Adipocyte (in vitro differentiated cells): ENCODE data around the gene ANKRD11.
A peak's percentile ranks its signal among the peaks of the same experiment; 100 is the strongest.

ENCODE experiments used
- DNase-seq: peaks from one replicate; pipeline ENCODE4 v3.0.0-alpha.2; 2015; ENCODE audit warnings: low read depth
- H3K27me3 ChIP-seq: replicated peaks from 2 replicates; pipeline ENCODE4 v1.7.0; 2013; ENCODE audit warnings: mild to moderate bottlenecking, low read length, moderate library complexity; ENCODE audit not compliant: control insufficient read depth, insufficient read depth
- H3K36me3 ChIP-seq: 2 replicates; pipeline ENCODE4 v1.7.0; 2013; ENCODE audit warnings: low read length, mild to moderate bottlenecking, moderate library complexity; ENCODE audit not compliant: control insufficient read depth, insufficient read depth, severe bottlenecking
- H3K4me1 ChIP-seq: 2 replicates; pipeline ENCODE4 v1.7.0; 2013; ENCODE audit warnings: mild to moderate bottlenecking, low read length, moderate library complexity; ENCODE audit not compliant: control insufficient read depth, insufficient read depth
- H3K4me3 ChIP-seq: 2 replicates; pipeline ENCODE4 v1.7.0; 2013; ENCODE audit warnings: mild to moderate bottlenecking, low read length, moderate library complexity
- H3K9ac ChIP-seq: 2 replicates; pipeline ENCODE4 v1.7.0; 2013; ENCODE audit warnings: mild to moderate bottlenecking, low read length, moderate library complexity
- H3K9me3 ChIP-seq: 2 replicates; pipeline ENCODE4 v1.7.0; 2013; ENCODE audit warnings: mild to moderate bottlenecking, low read length, moderate library complexity; ENCODE audit not compliant: control insufficient read depth

Gene ANKRD11

GRCh38 chr16:89324056-89325010, 166.0 kb downstream of the ANKRD11 start:
- H3K9me3 ChIP-seq, result no peaks in the 10 kb centered on the region
- no peaks in the 10 kb centered on the region for H3K36me3 ChIP-seq
- no peak for DNase-seq
- H3K27me3 ChIP-seq, result no peaks in the 10 kb centered on the region
- no peak overlapping the region for H3K4me3 ChIP-seq
- no peak overlapping the region for H3K9ac ChIP-seq
- H3K4me1 ChIP-seq, result peaks cover 69% of the 10 kb centered on the region

GRCh38 chr16:89323120-89323960, 167.0 kb downstream of the ANKRD11 start:
- H3K36me3 ChIP-seq, result no peaks in the 10 kb centered on the region
- H3K4me1 ChIP-seq, result peaks cover 77% of the 10 kb centered on the region
- no peaks in the 10 kb centered on the region for H3K9me3 ChIP-seq
- peak overlapping the region; percentile 48 for H3K4me3 ChIP-seq
- no peak for DNase-seq
- H3K27me3 ChIP-seq, result no peaks in the 10 kb centered on the region
- H3K9ac ChIP-seq, result peak overlapping the region; percentile 45

- peak overlapping the region; percentile 48 for H3K4me3 ChIP-seq
- H3K36me3 ChIP-seq, result no peaks in the 10 kb centered on the region
- H3K9me3 ChIP-seq, result no peaks in the 10 kb centered on the region
- peak; percentile 86 for DNase-seq
- peaks cover 77% of the 10 kb centered on the region for H3K4me1 ChIP-seq
- H3K27me3 ChIP-seq, result no peaks in the 10 kb centered on the region
- H3K9ac ChIP-seq, result peak overlapping the region; percentile 45
Observed at GRCh38 chr16:89322321-89323119, 167.8 kb downstream of the ANKRD11 start.

GRCh38 chr16:89320782-89321501, 169.4 kb downstream of the ANKRD11 start:
- H3K4me3 ChIP-seq, result peak overlapping the region; percentile 48
- H3K4me1 ChIP-seq, result peaks cover 71% of the 10 kb centered on the region

GRCh38 chr16:89319886-89320781, 170.2 kb downstream of the ANKRD11 start:
- peaks cover 68% of the 10 kb centered on the region for H3K4me1 ChIP-seq
- H3K9me3 ChIP-seq, result no peaks in the 10 kb centered on the region
- peak overlapping the region; percentile 72 for H3K9ac ChIP-seq
- DNase-seq, result peak; percentile 93
- peaks cover 7% of the 10 kb centered on the region for H3K36me3 ChIP-seq
- peak overlapping the region; percentile 48 for H3K4me3 ChIP-seq
- H3K27me3 ChIP-seq, result no peaks in the 10 kb centered on the region

More at GRCh38 chr16:89320782-89321501, 169.4 kb downstream of the ANKRD11 start:
- Histone ChIP-seq H3K36me3 (peaks cover 6% of the 10 kb centered on the region), H3K9ac (peak overlapping the region; percentile 72), H3K27me3 (no peaks in the 10 kb centered on the region), H3K9me3 (no peaks in the 10 kb centered on the region)
- no peak for DNase-seq

GRCh38 chr16:89319631-89319885, 170.8 kb downstream of the ANKRD11 start:
- H3K4me1 ChIP-seq, result peaks cover 63% of the 10 kb centered on the region
- peak overlapping the region; percentile 72 for H3K9ac ChIP-seq
- H3K9me3 ChIP-seq, result no peaks in the 10 kb centered on the region
- no peaks in the 10 kb centered on the region for H3K27me3 ChIP-seq
- H3K36me3 ChIP-seq, result peaks cover 12% of the 10 kb centered on the region
- H3K4me3 ChIP-seq, result peak overlapping the region; percentile 48
- no peak for DNase-seq

- no peak for DNase-seq
- Histone ChIP-seq H3K4me1 (peaks cover 57% of the 10 kb centered on the region), H3K36me3 (peaks cover 12% of the 10 kb centered on the region), H3K9me3 (no peaks in the 10 kb centered on the region), H3K4me3 (peak overlapping the region; percentile 48), H3K9ac (peak overlapping the region; percentile 72), H3K27me3 (no peaks in the 10 kb centered on the region)
Observed at GRCh38 chr16:89318871-89319630, 171.3 kb downstream of the ANKRD11 start.

GRCh38 chr16:89318430-89318758, 172.0 kb downstream of the ANKRD11 start:
- H3K9me3 ChIP-seq, result no peaks in the 10 kb centered on the region
- no peak overlapping the region for H3K4me3 ChIP-seq
- no peaks in the 10 kb centered on the region for H3K27me3 ChIP-seq
- H3K4me1 ChIP-seq, result peaks cover 52% of the 10 kb centered on the region
- peaks cover 15% of the 10 kb centered on the region for H3K36me3 ChIP-seq
- no peak overlapping the region for H3K9ac ChIP-seq
- DNase-seq, result no peak

- Histone ChIP-seq H3K36me3 (peaks cover 19% of the 10 kb centered on the region), H3K4me1 (peaks cover 49% of the 10 kb centered on the region), H3K9me3 (no peaks in the 10 kb centered on the region), H3K4me3 (no peak overlapping the region), H3K9ac (no peak overlapping the region), H3K27me3 (no peaks in the 10 kb centered on the region)
- DNase-seq, result no peak
Observed at GRCh38 chr16:89317729-89318429, 172.5 kb downstream of the ANKRD11 start.
